ENCODE measurements around the gene FAXDC2. TPM values are rescaled to one million over a fixed set of nuclear protein-coding genes. Genes with fewer than 3 reads are reported as not detected.
A peak's percentile ranks its signal among the peaks of the same experiment; 100 is the strongest.

The FAXDC2 gene
- total and polyA plus RNA-seq, 2 of the 13 experiments (the other 11 are each of a cell fraction or from before 2014, with no cell fraction given): 4.7 to 58.8 TPM

DNA sequence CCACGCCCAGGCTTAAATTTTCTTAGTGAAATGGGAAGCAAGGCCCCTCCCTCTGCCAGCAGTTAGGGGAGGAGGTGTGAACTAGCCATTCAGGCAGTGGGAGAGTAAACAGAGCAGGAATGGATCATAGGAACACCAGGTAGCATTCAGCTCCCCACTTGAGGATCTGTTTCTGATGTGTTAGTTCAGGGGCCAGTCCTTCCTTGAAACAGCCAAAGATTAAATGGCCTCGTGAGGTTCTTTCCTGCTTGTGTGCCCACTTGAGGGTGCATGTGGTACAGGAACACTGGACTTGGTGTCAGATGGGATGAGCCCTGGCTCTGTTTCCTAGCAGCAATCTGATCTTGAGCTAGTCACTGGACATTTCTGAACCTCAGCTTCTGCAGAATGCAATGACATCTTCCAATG lies 21.2 kb downstream of the FAXDC2 start:
- no peak for TF ChIP-seq ZKSCAN5 (CRISPR knock-in tag; IDR thresholded peaks at IDR 0.05)
- no peak for TF ChIP-seq PHF20 (CRISPR knock-in tag; IDR thresholded peaks at IDR 0.05)
- no peak for TF ChIP-seq ETV6 (CRISPR knock-in tag; conservative IDR thresholded peaks at IDR 0.05)
- TF ChIP-seq SMAD9 (CRISPR knock-in tag; IDR thresholded peaks at IDR 0.05): no peak
- no peak for TF ChIP-seq ZNF761 (CRISPR knock-in tag; conservative IDR thresholded peaks at IDR 0.05)
- no peak for TF ChIP-seq ZNF660 (CRISPR knock-in tag; IDR thresholded peaks at IDR 0.05; ENCODE audit: borderline replicate concordance, low read depth)
- 0 out of 2 replicates have a peak, but pooled peaks have one; percentile 36 for TF ChIP-seq CTCF (CRISPR knock-in tag; IDR thresholded peaks at IDR 0.05)
- no peak for TF ChIP-seq TBX3 (IDR thresholded peaks at IDR 0.05; ENCODE audit: borderline replicate concordance)
- TF ChIP-seq ZNF549 (CRISPR knock-in tag; IDR thresholded peaks at IDR 0.05): no peak
- TF ChIP-seq STAG1 (CRISPR knock-in tag; IDR thresholded peaks at IDR 0.05): peak; percentile 46
- no peak for TF ChIP-seq ZNF75D (CRISPR knock-in tag; IDR thresholded peaks at IDR 0.05; ENCODE audit: borderline replicate concordance)
- TF ChIP-seq FOSL1 (CRISPR knock-in tag; IDR thresholded peaks at IDR 0.05; ENCODE audit: borderline replicate concordance): no peak
- TF ChIP-seq MTF1 (CRISPR knock-in tag; IDR thresholded peaks at IDR 0.05): no peak
- no peak for TF ChIP-seq GABPA (IDR thresholded peaks at IDR 0.05; ENCODE audit: low read depth, low read length)
- no peak for TF ChIP-seq GABPA (CRISPR knock-in tag; IDR thresholded peaks at IDR 0.05; ENCODE audit: low read depth)
- TF ChIP-seq ZNF484 (CRISPR knock-in tag; IDR thresholded peaks at IDR 0.05; ENCODE audit: borderline replicate concordance, low read depth): no peak
- TF ChIP-seq ZBTB38 (CRISPR knock-in tag; IDR thresholded peaks at IDR 0.05): no peak
- TF ChIP-seq NR2F1 (CRISPR knock-in tag; IDR thresholded peaks at IDR 0.05): no peak
- 0 out of 2 replicates have a peak, but pooled peaks have one; percentile 18 for TF ChIP-seq ZNF574 (CRISPR knock-in tag; IDR thresholded peaks at IDR 0.05)
- TF ChIP-seq, protein P1, sequence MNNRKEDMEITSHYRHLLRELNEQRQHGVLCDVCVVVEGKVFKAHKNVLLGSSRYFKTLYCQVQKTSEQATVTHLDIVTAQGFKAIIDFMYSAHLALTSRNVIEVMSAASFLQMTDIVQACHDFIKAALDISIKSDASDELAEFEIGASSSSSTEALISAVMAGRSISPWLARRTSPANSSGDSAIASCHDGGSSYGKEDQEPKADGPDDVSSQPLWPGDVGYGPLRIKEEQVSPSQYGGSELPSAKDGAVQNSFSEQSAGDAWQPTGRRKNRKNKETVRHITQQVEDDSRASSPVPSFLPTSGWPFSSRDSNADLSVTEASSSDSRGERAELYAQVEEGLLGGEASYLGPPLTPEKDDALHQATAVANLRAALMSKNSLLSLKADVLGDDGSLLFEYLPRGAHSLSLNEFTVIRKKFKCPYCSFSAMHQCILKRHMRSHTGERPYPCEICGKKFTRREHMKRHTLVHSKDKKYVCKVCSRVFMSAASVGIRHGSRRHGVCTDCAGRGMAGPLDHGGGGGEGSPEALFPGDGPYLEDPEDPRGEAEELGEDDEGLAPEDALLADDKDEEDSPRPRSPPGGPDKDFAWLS (CRISPR knock-in tag; IDR thresholded peaks at IDR 0.05; ENCODE audit: borderline replicate concordance): no peak
- intact Hi-C loops (cut with micrococcal nuclease; ENCODE audit: unreplicated experiment) (no loop called here), in situ Hi-C loops (cut with HindIII; ENCODE audit: extremely low pct_ligation_motif_present, low pct_unique_long_range_greater_than_20kb) (no loop called here)
- H4K20me1 ChIP-seq (ENCODE audit: insufficient read depth, low read length): peaks cover 2% of the 10 kb centered on the region; the same call in 1 of the 2 replicates
- peaks cover 7 to 15% of the 10 kb centered on the region in 2 experiments; a peak in 4 of 5 replicates for H3K36me3 ChIP-seq (replicated peaks in 1 of 2; ENCODE audit: control insufficient read depth in 1 of 2, insufficient read depth in 2 of 2, low read length in 2 of 2)
- no peak for DNase-seq (ENCODE audit: low spot score)
- ChIA-PET POLR2A (interaction anchor here (0.8 to 1.6 kb wide), 3 partner anchors 14 to 30 kb away, joined by 3 to 8 read pairs (median 5); partner anchors contain the start of genes CNOT8 and FAXDC2), CTCF (ENCODE audit: low intra/inter-chr PET ratio, low total read pairs) (no interaction called here)
- ATAC-seq: peak; percentile 52
- no peak overlapping the region for H2AFZ ChIP-seq (ENCODE audit: low read length)
- no peaks in the 10 kb centered on the region for H3K9me3 ChIP-seq (ENCODE audit: low read length)
- no peak for FAIRE-seq
- H3K4me3 ChIP-seq (replicated peaks in 1 of 3; ENCODE audit: insufficient read depth in 1 of 3, low read depth in 2 of 3, low read length in 3 of 3): no peak overlapping the region
- H3K4me2 ChIP-seq (ENCODE audit: low read depth, low read length): no peak overlapping the region
- H3K79me2 ChIP-seq (ENCODE audit: insufficient read depth, low read length): no peaks in the 10 kb centered on the region
- 68% methylated on average over 2 of the region's 2 CpGs for WGBS (ENCODE audit: low lambda C conversion rate)
- no TSS peak for BruUV-seq (replicated peaks)
- peaks cover 67% of the 10 kb centered on the region for H3K4me1 ChIP-seq (ENCODE audit: insufficient read depth, low read length)
- peak overlapping the region; percentile 18 for H3K27ac ChIP-seq (ENCODE audit: extremely low read length, insufficient read depth, low read length)
- no peak overlapping the region for H3K9ac ChIP-seq (ENCODE audit: insufficient read depth, low read depth, low read length)
- H3K27me3 ChIP-seq (ENCODE audit: control insufficient read depth in 1 of 2, insufficient read depth in 2 of 2, low read length in 2 of 2): no peaks in the 10 kb centered on the region

All from HepG2 (cell line).